ENCODE measurements around the gene KRT80.

KRT80 gene

DNA sequence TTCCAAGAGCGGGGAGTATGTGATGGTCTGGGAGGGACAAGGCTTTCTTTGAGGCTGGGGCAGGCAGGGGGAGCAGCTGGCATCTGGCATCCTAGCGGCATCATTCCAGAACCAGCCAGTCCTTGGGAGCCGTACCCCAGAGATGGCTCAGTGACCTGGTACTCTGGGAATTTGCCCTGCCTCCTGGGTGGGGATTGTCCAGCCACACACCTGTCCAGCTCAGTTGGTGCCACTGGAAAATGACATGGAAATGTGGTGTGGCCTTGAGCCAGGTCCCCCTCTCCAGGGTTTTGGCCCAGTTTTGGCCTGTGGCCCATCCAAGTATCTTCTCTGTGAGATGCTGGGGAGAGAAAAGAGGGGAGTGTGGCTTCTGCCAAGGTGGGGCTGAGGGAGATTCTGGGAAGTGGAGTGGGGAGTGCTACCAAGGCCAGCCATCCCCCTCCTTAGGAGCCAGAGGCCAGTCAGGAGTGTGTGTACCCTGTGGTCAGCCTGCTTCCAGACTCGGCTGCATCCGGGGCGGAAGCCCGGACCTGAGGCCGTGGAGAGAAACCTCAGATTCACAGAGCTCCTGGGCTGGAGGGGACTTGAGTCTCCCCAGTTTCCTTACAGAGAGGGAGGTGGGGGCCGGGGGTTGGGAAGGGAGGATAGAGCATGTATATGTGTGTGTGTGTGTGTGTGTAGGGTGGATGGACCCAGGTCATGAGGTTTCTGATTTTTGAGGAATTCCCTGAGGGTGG, 14.7 kb upstream of the KRT80 start:
- no peak overlapping the region for H3K9ac ChIP-seq (ENCODE audit: low read length)
- H3K27ac ChIP-seq (ENCODE audit: low read length): no peak overlapping the region
- no peaks in the 10 kb centered on the region for H3K9me3 ChIP-seq (ENCODE audit: control insufficient read depth, low read depth, low read length)
- H3K27me3 ChIP-seq (ENCODE audit: control insufficient read depth, insufficient read depth, low read length): no peaks in the 10 kb centered on the region
- H3K4me1 ChIP-seq (ENCODE audit: control insufficient read depth, low read depth, low read length): no peaks in the 10 kb centered on the region
- no peaks in the 10 kb centered on the region for H3K36me3 ChIP-seq (ENCODE audit: control insufficient read depth, low read depth, low read length)
- no peak overlapping the region for H3K4me3 ChIP-seq (ENCODE audit: low read length)

DNA sequence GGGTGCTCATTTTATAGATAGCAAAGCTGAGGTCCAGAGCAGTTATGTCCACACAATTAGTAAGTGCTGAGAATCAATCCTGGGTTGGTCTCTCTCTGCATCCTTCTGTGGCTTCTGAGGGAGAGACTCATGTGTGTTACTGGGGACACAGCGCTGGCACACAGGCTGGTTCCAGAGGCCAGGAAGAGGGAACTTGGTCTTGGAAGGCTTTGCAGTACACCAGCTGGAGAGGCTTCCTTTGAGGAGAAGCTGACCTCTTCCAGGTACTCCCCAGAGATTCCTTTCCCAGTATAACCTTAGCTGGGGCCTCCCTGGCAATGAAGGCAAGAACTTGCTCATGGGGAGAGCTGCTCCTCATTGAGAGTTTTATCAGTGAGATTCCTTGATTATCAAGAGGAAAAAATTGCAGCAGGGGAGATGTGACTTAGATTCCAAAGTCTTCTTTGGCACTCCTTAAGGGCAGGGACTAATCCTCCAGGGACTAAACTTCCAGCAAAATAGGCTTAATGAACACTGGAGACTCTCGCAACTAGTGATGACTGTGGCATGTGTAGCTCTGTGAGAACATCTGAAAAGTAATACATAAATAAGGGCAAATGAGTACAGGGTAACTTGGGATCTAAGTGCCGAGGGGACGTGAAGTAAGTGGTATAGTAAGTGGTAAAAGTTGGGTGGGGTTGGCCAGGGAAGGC, 13.9 kb upstream of the KRT80 start:
- Histone ChIP-seq H3K4me1 (ENCODE audit: control insufficient read depth, low read depth, low read length) (no peaks in the 10 kb centered on the region), H3K27ac (ENCODE audit: low read length) (no peak overlapping the region), H3K9ac (ENCODE audit: low read length) (no peak overlapping the region), H3K9me3 (ENCODE audit: control insufficient read depth, low read depth, low read length) (no peaks in the 10 kb centered on the region), H3K27me3 (ENCODE audit: control insufficient read depth, insufficient read depth, low read length) (no peaks in the 10 kb centered on the region), H3K36me3 (ENCODE audit: control insufficient read depth, low read depth, low read length) (no peaks in the 10 kb centered on the region), H3K4me3 (ENCODE audit: low read length) (no peak overlapping the region)

DNA sequence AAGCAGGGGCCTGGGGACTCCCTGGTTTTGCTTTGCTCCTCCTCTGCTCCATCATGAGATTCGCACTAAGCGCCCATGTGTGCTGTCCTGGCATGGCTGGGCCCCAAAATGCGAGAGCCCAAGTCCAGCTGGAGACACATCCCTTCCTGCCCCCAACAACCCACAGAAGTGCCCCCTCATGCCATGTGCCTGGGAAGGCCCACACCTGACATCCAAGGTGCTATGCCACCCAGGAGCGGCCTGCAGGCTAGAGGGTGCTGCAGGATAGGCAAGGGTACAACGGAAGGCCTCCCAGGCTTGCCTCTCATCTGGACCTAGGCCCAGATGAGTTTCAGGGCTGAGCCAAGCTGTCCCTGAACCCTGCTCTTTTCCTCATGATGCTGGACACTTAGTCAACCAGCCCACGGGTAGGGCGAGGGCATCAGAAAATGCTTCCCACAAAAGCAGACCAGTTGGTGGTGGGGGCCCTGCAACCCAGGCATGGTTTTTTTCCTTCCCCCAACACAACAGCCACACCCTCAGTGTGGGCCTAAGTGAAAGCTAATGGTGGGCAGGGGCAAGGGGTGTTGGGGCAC, 13.2 kb upstream of the KRT80 start:
- Histone ChIP-seq H3K27ac (ENCODE audit: low read length) (no peak overlapping the region), H3K4me3 (ENCODE audit: low read length) (no peak overlapping the region), H3K27me3 (ENCODE audit: control insufficient read depth, insufficient read depth, low read length) (no peaks in the 10 kb centered on the region), H3K36me3 (ENCODE audit: control insufficient read depth, low read depth, low read length) (no peaks in the 10 kb centered on the region), H3K9ac (ENCODE audit: low read length) (no peak overlapping the region), H3K4me1 (ENCODE audit: control insufficient read depth, low read depth, low read length) (no peaks in the 10 kb centered on the region), H3K9me3 (ENCODE audit: control insufficient read depth, low read depth, low read length) (no peaks in the 10 kb centered on the region)

DNA sequence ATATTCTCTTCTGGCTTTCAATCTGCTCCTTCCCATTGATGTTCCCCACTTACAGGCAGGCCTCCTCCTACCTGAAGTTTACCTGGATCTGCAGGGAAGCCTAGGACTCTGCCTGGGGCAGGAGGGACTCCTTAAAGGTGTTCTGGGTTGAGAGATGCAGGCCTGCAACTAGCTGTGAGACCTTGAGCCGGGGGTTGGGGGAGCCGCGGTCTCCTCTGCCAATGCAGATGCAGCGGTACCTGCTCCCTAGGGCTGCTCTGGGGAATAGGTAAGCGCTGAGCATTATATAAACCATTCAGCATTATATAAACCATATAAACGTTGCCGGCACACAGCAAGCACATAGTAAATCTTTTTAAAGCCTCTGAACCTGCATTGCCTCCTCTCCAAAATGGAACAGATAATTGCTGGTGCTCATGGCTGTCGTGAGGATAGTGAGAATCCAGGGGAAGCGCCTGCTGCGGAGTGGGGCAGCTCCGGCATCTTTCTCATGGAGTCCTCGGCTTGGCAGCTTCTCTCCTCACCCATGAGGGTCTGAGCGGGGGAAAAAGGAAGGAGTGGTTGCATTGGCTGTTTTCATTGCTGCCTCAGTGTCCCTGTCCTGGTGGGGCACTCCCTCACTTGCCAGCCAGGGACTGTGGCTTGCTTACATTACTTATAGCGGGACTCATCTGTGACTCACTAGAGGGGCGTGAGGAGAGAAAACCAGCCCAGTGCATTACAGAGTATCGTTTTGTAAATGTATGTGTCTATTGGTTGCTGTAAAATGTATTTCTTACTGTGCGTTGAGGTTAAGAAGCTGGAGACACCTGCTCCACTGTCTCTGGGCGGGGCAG, 12.5 kb upstream of the KRT80 start:
- H3K4me3 ChIP-seq (ENCODE audit: low read length): no peak overlapping the region
- no peaks in the 10 kb centered on the region for H3K36me3 ChIP-seq (ENCODE audit: control insufficient read depth, low read depth, low read length)
- H3K27ac ChIP-seq (ENCODE audit: low read length): no peak overlapping the region
- no peak overlapping the region for H3K9ac ChIP-seq (ENCODE audit: low read length)
- H3K4me1 ChIP-seq (ENCODE audit: control insufficient read depth, low read depth, low read length): no peaks in the 10 kb centered on the region
- no peaks in the 10 kb centered on the region for H3K9me3 ChIP-seq (ENCODE audit: control insufficient read depth, low read depth, low read length)
- H3K27me3 ChIP-seq (ENCODE audit: control insufficient read depth, insufficient read depth, low read length): no peaks in the 10 kb centered on the region

DNA sequence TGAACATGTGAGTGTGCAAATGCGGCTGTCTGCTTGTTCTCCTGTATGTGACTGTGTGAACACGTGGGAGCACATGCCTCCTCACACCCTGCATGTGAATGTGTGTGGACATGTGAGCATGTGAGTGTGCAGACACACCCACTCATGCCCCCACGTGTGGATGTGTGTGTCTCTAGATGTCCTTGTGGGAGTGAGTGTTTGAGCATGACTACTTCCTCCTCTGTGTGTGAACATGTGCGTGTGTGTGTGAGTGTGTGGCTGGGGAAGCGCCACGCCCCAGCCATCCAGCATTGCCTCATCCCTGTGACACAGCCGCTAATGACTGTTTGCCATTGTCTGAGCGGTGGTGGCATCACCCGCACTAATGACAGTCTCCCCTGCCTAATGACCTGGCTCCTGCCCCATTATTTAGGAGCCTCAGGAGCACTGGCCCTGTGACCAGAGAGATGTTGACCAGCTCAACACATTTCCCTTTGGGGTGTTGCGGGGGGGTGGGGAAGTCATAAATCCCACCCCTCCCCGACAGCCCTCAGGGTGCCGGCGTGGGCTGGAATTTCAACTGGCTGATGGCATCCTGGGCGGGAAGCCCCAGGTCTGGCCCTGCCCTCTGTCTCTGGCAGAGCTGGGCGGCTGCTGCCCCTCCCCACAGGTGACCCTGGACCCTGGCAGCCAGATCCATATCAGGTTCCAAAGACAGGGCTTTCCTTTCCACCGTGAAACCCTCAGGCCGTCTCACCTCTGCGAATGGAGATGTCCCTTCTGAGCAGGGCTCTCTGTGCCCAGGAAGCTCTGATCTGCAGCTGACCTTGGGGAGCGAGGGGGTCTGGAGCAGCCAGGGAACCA, 11.5 kb upstream of the KRT80 start:
- H3K9ac ChIP-seq (ENCODE audit: low read length): no peak overlapping the region
- no peaks in the 10 kb centered on the region for H3K9me3 ChIP-seq (ENCODE audit: control insufficient read depth, low read depth, low read length)
- H3K27me3 ChIP-seq (ENCODE audit: control insufficient read depth, insufficient read depth, low read length): no peaks in the 10 kb centered on the region
- H3K4me3 ChIP-seq (ENCODE audit: low read length): no peak overlapping the region
- H3K27ac ChIP-seq (ENCODE audit: low read length): no peak overlapping the region
- H3K4me1 ChIP-seq (ENCODE audit: control insufficient read depth, low read depth, low read length): no peaks in the 10 kb centered on the region
- no peaks in the 10 kb centered on the region for H3K36me3 ChIP-seq (ENCODE audit: control insufficient read depth, low read depth, low read length)

DNA sequence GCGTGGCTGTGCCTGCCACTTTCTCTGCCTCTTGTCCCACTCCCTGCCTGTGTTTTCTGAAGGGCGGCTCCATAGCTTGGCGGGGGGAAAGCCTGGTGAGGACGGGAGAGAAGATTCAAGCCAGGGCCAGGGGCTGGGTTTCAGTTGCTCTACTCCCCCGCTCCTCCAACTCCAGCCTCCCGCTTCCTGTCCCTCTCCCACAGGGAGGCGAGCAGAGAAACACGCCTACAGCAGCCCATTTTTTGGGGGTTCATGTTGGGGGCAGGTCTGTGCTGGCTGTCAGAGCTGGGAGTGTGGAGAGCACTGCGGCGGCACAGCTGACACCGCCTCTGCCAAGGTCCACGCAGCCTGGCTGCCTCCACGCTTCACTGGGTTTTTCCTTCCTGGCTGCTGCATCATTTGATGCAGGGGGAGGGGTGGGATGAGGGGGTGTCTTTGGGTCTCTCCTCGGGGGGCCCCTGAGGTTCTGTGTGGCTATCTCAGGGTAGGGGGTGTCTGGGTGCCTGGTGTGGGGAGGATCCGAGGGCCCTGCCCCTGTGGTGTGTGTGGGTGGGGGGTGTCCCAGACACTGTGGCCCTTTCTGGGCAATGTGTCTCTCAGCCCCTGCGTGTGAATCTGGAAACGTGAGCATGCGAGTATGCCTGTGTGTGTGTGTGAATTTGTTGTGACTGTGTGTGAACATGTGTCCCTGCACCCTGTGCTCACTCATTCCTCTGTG, 10.7 kb upstream of the KRT80 start:
- no peak overlapping the region for H3K4me3 ChIP-seq (ENCODE audit: low read length)
- no peak overlapping the region for H3K9ac ChIP-seq (ENCODE audit: low read length)
- no peaks in the 10 kb centered on the region for H3K27me3 ChIP-seq (ENCODE audit: control insufficient read depth, insufficient read depth, low read length)
- no peak overlapping the region for H3K27ac ChIP-seq (ENCODE audit: low read length)
- H3K9me3 ChIP-seq (ENCODE audit: control insufficient read depth, low read depth, low read length): no peaks in the 10 kb centered on the region
- no peaks in the 10 kb centered on the region for H3K4me1 ChIP-seq (ENCODE audit: control insufficient read depth, low read depth, low read length)
- no peaks in the 10 kb centered on the region for H3K36me3 ChIP-seq (ENCODE audit: control insufficient read depth, low read depth, low read length)

DNA sequence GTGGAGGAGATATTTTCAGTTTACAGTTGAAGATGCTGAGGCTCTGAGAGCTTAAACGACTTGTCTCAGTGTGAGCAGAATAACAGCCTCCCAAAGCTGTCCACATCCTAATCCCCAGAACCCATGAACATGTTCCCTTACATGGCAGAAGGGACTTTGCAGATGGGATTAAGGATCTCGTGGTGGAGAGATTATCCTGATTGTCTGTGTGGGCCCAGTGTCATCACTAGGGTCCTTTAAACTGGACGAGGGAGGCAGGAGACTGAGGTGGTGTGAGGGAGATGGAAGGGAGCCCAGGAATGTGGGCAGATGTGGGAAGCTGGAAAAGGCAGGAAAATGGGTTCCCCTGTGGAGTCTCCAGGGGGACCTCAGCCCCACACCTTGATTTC, 9.6 kb upstream of the KRT80 start:
- H3K27me3 ChIP-seq (ENCODE audit: control insufficient read depth, insufficient read depth, low read length): no peaks in the 10 kb centered on the region
- no peak overlapping the region for H3K4me3 ChIP-seq (ENCODE audit: low read length)
- H3K36me3 ChIP-seq (ENCODE audit: control insufficient read depth, low read depth, low read length): no peaks in the 10 kb centered on the region
- no peak overlapping the region for H3K27ac ChIP-seq (ENCODE audit: low read length)
- H3K4me1 ChIP-seq (ENCODE audit: control insufficient read depth, low read depth, low read length): no peaks in the 10 kb centered on the region
- no peaks in the 10 kb centered on the region for H3K9me3 ChIP-seq (ENCODE audit: control insufficient read depth, low read depth, low read length)
- no peak overlapping the region for H3K9ac ChIP-seq (ENCODE audit: low read length)

DNA sequence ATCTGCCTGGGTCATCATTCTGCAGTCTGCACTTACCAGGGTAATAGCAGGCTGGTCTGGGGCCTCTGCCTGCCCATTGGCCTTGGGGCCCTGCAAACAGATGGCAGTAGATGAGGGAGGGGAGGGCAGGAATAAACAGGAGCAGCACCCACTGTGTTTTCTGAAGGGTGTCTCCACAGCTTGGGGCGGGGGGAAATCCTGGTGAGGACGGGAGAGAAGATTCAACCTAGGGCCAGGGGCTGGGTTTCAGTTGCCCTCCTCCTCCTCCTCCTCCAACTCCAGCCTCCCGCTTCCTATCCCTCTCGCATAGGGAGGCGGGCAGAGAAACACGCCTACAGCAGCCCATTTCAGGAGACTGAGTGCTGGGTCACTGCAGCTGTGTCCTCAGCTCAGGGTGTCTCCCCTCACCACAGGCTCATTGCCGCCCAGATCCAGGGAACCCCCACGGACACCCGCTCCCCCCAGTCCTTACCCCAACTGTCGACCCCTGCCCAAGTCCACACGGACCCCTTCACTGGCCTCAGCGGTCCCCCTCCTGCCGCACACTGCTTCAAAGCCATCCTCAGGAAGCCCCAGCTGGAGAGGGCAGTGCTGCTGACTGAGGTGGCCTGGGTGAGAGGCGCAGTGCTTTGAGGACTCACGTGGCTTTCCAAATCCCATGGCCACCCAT, 9.1 kb upstream of the KRT80 start:
- Histone ChIP-seq H3K27me3 (ENCODE audit: control insufficient read depth, insufficient read depth, low read length) (no peaks in the 10 kb centered on the region), H3K9me3 (ENCODE audit: control insufficient read depth, low read depth, low read length) (no peaks in the 10 kb centered on the region), H3K9ac (ENCODE audit: low read length) (no peak overlapping the region), H3K4me3 (ENCODE audit: low read length) (no peak overlapping the region), H3K4me1 (ENCODE audit: control insufficient read depth, low read depth, low read length) (no peaks in the 10 kb centered on the region), H3K36me3 (ENCODE audit: control insufficient read depth, low read depth, low read length) (no peaks in the 10 kb centered on the region), H3K27ac (ENCODE audit: low read length) (no peak overlapping the region)

DNA sequence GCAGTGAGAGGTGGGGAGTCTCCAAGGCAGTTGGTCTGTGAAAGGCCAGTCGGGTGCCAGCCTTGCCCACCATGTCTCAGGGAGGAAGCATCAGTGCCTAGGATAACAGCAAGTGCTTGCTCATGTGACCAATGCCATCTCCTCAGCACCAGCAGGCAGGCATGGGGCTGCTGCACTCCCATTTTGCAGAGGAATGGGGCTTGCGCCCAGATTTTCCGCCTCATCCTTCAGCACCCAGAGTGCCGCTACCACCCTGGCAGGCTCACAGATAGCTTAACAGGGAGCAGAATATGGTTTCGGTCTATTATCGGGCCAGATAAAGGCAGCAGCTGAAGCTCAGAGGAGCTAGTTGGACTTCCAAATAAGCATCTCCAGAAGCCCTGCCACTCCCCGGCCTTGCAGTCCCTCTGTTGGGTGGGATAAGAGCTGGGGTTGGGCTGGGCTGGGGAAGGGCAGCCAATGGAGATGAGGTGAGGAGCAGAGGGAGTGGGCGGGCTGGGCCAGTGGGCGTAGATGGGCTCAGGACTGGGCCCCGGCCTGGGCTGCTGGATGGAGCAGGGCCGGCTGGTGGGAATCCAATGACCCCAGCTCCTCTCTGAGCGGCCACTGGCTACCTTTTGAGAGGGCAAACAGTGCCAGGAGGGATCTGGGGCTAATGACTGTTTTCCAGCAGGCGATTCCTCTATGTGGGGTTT, 8.4 kb upstream of the KRT80 start:
- H3K4me1 ChIP-seq (ENCODE audit: control insufficient read depth, low read depth, low read length): no peaks in the 10 kb centered on the region
- H3K9me3 ChIP-seq (ENCODE audit: control insufficient read depth, low read depth, low read length): no peaks in the 10 kb centered on the region
- no peaks in the 10 kb centered on the region for H3K27me3 ChIP-seq (ENCODE audit: control insufficient read depth, insufficient read depth, low read length)
- H3K27ac ChIP-seq (ENCODE audit: low read length): no peak overlapping the region
- no peak overlapping the region for H3K9ac ChIP-seq (ENCODE audit: low read length)
- no peaks in the 10 kb centered on the region for H3K36me3 ChIP-seq (ENCODE audit: control insufficient read depth, low read depth, low read length)
- H3K4me3 ChIP-seq (ENCODE audit: low read length): no peak overlapping the region
